ENCODE data around the gene ABCF2.
A peak's percentile ranks its signal among the peaks of the same experiment; 100 is the strongest.

ABCF2 gene

DNA sequence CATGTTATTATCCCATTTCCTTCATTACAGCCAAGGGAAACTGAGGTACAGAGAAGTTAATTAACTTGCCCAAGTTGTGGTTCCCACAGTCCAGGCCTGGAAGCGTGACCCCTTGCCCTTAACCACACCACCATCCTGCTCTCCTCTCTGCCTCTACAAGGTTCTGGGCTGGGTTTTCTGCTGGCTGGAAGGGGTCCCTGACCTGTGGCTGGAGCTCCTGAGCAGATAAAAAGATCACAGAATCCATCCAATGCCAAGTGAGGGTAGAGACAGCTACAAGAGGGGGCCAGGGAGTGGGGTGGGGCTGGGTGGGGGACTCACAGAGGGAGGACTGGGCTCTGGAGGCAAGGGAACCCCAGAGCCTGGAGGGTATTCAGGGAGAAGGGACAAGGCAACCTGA, 49.7 kb downstream of the ABCF2 start:
- Histone ChIP-seq H3K27me3 (ENCODE audit: control insufficient read depth, insufficient read depth, low read length) (peaks cover 73% of the 10 kb centered on the region), H3K36me3 (ENCODE audit: control insufficient read depth, insufficient read depth, low read length) (no peaks in the 10 kb centered on the region), H3K4me1 (ENCODE audit: control insufficient read depth, insufficient read depth, low read length) (no peaks in the 10 kb centered on the region), H3K4me3 (ENCODE audit: low read depth, low read length) (no peak overlapping the region), H3K9ac (ENCODE audit: low read length) (no peak overlapping the region), H3K27ac (ENCODE audit: low read depth, low read length) (no peak overlapping the region), H3K9me3 (ENCODE audit: control insufficient read depth, insufficient read depth, low read depth, low read length) (peaks cover 11% of the 10 kb centered on the region)

- Histone ChIP-seq H3K9ac (ENCODE audit: low read length) (no peak overlapping the region), H3K36me3 (ENCODE audit: control insufficient read depth, insufficient read depth, low read length) (no peaks in the 10 kb centered on the region), H3K4me1 (ENCODE audit: control insufficient read depth, insufficient read depth, low read length) (no peaks in the 10 kb centered on the region), H3K27ac (ENCODE audit: low read depth, low read length) (no peak overlapping the region), H3K27me3 (ENCODE audit: control insufficient read depth, insufficient read depth, low read length) (peaks cover 82% of the 10 kb centered on the region), H3K4me3 (ENCODE audit: low read depth, low read length) (no peak overlapping the region), H3K9me3 (ENCODE audit: control insufficient read depth, insufficient read depth, low read depth, low read length) (peaks cover 11% of the 10 kb centered on the region)
Measured at GRCh38 chr7:151176401-151176800, 50.6 kb downstream of the ABCF2 start.

GRCh38 chr7:151175793-151176311, 51.2 kb downstream of the ABCF2 start:
- H3K9me3 ChIP-seq (ENCODE audit: control insufficient read depth, insufficient read depth, low read depth, low read length): peaks cover 11% of the 10 kb centered on the region
- no peaks in the 10 kb centered on the region for H3K36me3 ChIP-seq (ENCODE audit: control insufficient read depth, insufficient read depth, low read length)
- H3K27ac ChIP-seq (ENCODE audit: low read depth, low read length): no peak overlapping the region
- H3K27me3 ChIP-seq (ENCODE audit: control insufficient read depth, insufficient read depth, low read length): peaks cover 82% of the 10 kb centered on the region
- no peak overlapping the region for H3K4me3 ChIP-seq (ENCODE audit: low read depth, low read length)
- H3K4me1 ChIP-seq (ENCODE audit: control insufficient read depth, insufficient read depth, low read length): no peaks in the 10 kb centered on the region
- H3K9ac ChIP-seq (ENCODE audit: low read length): no peak overlapping the region

GRCh38 chr7:151175047-151175792, 51.8 kb downstream of the ABCF2 start:
- H3K27me3 ChIP-seq (ENCODE audit: control insufficient read depth, insufficient read depth, low read length): peaks cover 82% of the 10 kb centered on the region

GRCh38 chr7:151174246-151175046, 52.6 kb downstream of the ABCF2 start:
- H3K4me1 ChIP-seq (ENCODE audit: control insufficient read depth, insufficient read depth, low read length): no peaks in the 10 kb centered on the region
- H3K9me3 ChIP-seq (ENCODE audit: control insufficient read depth, insufficient read depth, low read depth, low read length): peaks cover 11% of the 10 kb centered on the region
- H3K36me3 ChIP-seq (ENCODE audit: control insufficient read depth, insufficient read depth, low read length): no peaks in the 10 kb centered on the region
- no peak overlapping the region for H3K9ac ChIP-seq (ENCODE audit: low read length)
- no peak overlapping the region for H3K27ac ChIP-seq (ENCODE audit: low read depth, low read length)
- H3K4me3 ChIP-seq (ENCODE audit: low read depth, low read length): no peak overlapping the region
- peaks cover 88% of the 10 kb centered on the region for H3K27me3 ChIP-seq (ENCODE audit: control insufficient read depth, insufficient read depth, low read length)

More at GRCh38 chr7:151175047-151175792, 51.8 kb downstream of the ABCF2 start:
- Histone ChIP-seq H3K9ac (ENCODE audit: low read length) (no peak overlapping the region), H3K4me1 (ENCODE audit: control insufficient read depth, insufficient read depth, low read length) (no peaks in the 10 kb centered on the region), H3K4me3 (ENCODE audit: low read depth, low read length) (no peak overlapping the region), H3K9me3 (ENCODE audit: control insufficient read depth, insufficient read depth, low read depth, low read length) (peaks cover 11% of the 10 kb centered on the region), H3K36me3 (ENCODE audit: control insufficient read depth, insufficient read depth, low read length) (no peaks in the 10 kb centered on the region), H3K27ac (ENCODE audit: low read depth, low read length) (no peak overlapping the region)

DNA sequence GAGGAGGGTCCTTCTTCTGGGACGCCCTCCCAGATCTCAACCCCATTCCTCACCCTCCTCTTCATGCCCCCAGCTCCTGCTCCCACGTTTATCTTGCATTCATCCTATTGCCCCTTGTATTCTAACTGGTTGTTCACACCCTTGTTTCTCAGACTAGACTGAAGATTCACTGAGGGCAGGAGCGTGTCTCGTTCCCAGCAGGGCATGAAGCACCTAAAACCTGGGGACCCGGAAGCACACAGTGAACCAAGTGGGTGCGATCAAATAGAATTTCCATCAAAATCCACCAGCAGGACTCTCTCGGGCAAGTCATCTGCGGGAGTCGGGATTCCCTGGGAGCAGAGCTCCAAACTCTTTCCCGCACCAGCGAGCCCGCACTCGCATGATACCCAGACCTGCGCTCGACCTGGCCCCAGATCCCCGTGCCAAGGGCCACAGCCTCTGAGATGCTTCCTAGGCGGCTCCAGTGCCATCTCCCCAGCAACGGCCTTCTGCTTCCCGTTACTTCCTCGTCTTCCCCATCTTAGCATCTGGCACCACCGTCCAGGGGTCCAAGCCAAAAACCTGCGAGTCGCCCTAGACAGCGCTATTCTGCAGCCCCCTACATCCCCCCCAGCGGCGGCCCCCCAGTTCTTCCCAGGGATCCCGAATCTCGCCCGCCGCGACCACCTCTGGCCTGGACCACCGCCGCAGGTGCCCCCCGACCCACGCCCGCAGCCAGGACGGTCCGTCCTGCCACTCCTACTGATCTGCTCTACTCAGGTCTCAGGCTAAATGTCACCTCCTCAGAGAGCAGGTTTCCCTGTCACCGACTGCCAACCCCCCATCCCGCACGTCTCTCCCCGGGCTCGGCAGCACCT, 53.4 kb downstream of the ABCF2 start:
- Histone ChIP-seq H3K9ac (ENCODE audit: low read length) (no peak overlapping the region), H3K27ac (ENCODE audit: low read depth, low read length) (no peak overlapping the region), H3K4me1 (ENCODE audit: control insufficient read depth, insufficient read depth, low read length) (peaks cover 5% of the 10 kb centered on the region; the same call in 1 of the 2 replicates), H3K36me3 (ENCODE audit: control insufficient read depth, insufficient read depth, low read length) (no peaks in the 10 kb centered on the region), H3K4me3 (ENCODE audit: low read depth, low read length) (no peak overlapping the region), H3K9me3 (ENCODE audit: control insufficient read depth, insufficient read depth, low read depth, low read length) (peaks cover 11% of the 10 kb centered on the region), H3K27me3 (ENCODE audit: control insufficient read depth, insufficient read depth, low read length) (peaks cover 88% of the 10 kb centered on the region)

DNA sequence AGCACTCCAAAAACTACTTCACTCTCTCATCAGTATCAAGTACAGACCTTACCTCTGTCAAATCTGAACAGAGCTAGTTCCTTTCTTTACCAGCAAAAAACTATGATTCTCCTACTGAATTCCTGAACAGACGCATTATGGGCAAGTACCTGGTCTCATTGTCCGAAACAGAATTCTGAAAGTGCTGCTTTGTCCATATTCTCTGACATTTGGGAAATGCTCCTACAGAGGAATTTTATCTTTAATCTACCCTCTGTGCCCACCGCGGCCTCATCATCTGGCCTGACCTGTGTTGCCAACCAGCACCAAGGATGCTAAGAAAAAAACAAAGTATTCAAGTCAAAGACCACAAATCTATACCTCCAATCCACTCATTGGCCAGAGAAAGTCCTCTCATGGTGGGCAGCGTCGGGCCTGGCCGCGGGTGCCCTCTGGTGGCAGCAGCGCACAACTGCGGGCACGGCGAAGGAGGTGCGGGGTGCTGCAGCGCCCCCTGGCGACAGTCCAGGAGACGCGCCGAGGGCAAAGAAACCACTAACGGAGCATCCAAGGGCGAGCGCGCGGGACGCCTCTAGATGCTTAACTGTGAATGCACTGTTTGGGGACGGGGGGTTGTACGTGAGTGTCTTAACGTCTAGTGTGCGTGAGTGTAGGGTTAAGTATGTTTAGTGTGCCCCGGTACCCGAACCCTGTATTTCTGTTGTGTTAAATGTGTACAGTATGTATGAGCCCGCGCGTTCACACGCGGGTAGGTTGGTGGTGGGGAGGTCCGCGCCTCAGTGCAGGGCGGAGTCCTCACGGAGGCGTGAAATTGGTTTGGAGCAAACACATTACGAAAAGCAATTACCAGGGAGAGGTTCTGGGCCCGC, 54.5 kb downstream of the ABCF2 start:
- no peak overlapping the region for H3K4me3 ChIP-seq (ENCODE audit: low read depth, low read length)
- no peak overlapping the region for H3K9ac ChIP-seq (ENCODE audit: low read length)
- H3K27me3 ChIP-seq (ENCODE audit: control insufficient read depth, insufficient read depth, low read length): peaks cover 96% of the 10 kb centered on the region

GRCh38 chr7:151168787-151169162, 58.2 kb downstream of the ABCF2 start:
- H3K9ac ChIP-seq (ENCODE audit: low read length): no peak overlapping the region
- peak overlapping the region; percentile 73; the same call in 1 of the 2 replicates for H3K4me3 ChIP-seq (ENCODE audit: low read depth, low read length)

More for the DNA sequence above, 54.5 kb downstream of the ABCF2 start:
- Histone ChIP-seq H3K4me1 (ENCODE audit: control insufficient read depth, insufficient read depth, low read length) (peaks cover 5% of the 10 kb centered on the region; the same call in 1 of the 2 replicates), H3K27ac (ENCODE audit: low read depth, low read length) (no peak overlapping the region), H3K36me3 (ENCODE audit: control insufficient read depth, insufficient read depth, low read length) (no peaks in the 10 kb centered on the region), H3K9me3 (ENCODE audit: control insufficient read depth, insufficient read depth, low read depth, low read length) (peaks cover 11% of the 10 kb centered on the region)

GRCh38 chr7:151168003-151168786, 58.8 kb downstream of the ABCF2 start:
- peaks cover 97% of the 10 kb centered on the region for H3K27me3 ChIP-seq (ENCODE audit: control insufficient read depth, insufficient read depth, low read length)
- no peaks in the 10 kb centered on the region for H3K9me3 ChIP-seq (ENCODE audit: control insufficient read depth, insufficient read depth, low read depth, low read length)
- no peak overlapping the region for H3K27ac ChIP-seq (ENCODE audit: low read depth, low read length)
- H3K4me3 ChIP-seq (ENCODE audit: low read depth, low read length): peak overlapping the region; percentile 73
- H3K4me1 ChIP-seq (ENCODE audit: control insufficient read depth, insufficient read depth, low read length): peaks cover 8% of the 10 kb centered on the region; the same call in 1 of the 2 replicates
- H3K9ac ChIP-seq (ENCODE audit: low read length): no peak overlapping the region
- no peaks in the 10 kb centered on the region for H3K36me3 ChIP-seq (ENCODE audit: control insufficient read depth, insufficient read depth, low read length)

More at GRCh38 chr7:151168787-151169162, 58.2 kb downstream of the ABCF2 start:
- Histone ChIP-seq H3K9me3 (ENCODE audit: control insufficient read depth, insufficient read depth, low read depth, low read length) (no peaks in the 10 kb centered on the region), H3K27me3 (ENCODE audit: control insufficient read depth, insufficient read depth, low read length) (peaks cover 98% of the 10 kb centered on the region), H3K27ac (ENCODE audit: low read depth, low read length) (no peak overlapping the region), H3K36me3 (ENCODE audit: control insufficient read depth, insufficient read depth, low read length) (no peaks in the 10 kb centered on the region), H3K4me1 (ENCODE audit: control insufficient read depth, insufficient read depth, low read length) (peaks cover 8% of the 10 kb centered on the region; the same call in 1 of the 2 replicates)
